IPS-15b (cell line): ENCODE results near the gene TNFRSF21.

Experiments used
- H3K27me3 ChIP-seq: one replicate; pipeline ENCODE4 v1.6.1; 2013; ENCODE audit warnings: low read length; ENCODE audit not compliant: control insufficient read depth, insufficient read depth
- H3K36me3 ChIP-seq: one replicate; pipeline ENCODE4 v1.6.1; 2013; ENCODE audit warnings: low read length; ENCODE audit not compliant: control insufficient read depth, insufficient read depth
- H3K4me1 ChIP-seq: one replicate; pipeline ENCODE4 v1.6.1; 2013; ENCODE audit warnings: mild to moderate bottlenecking, low read length; ENCODE audit not compliant: control insufficient read depth, insufficient read depth
- H3K4me3 ChIP-seq: one replicate; pipeline ENCODE4 v1.5.1; 2013; ENCODE audit warnings: low read depth, low read length
- H3K9ac ChIP-seq: one replicate; pipeline ENCODE4 v1.6.1; 2013; ENCODE audit warnings: low read depth, mild to moderate bottlenecking, low read length
- H3K9me3 ChIP-seq: one replicate; pipeline ENCODE4 v1.6.1; 2013; ENCODE audit warnings: mild to moderate bottlenecking, low read length; ENCODE audit not compliant: control insufficient read depth, insufficient read depth

Gene TNFRSF21

GRCh38 chr6:47302043-47302442 lies 7.7 kb downstream of the TNFRSF21 start:
- H3K4me3 ChIP-seq: no peak overlapping the region
- H3K27me3 ChIP-seq: no peaks in the 10 kb centered on the region
- H3K4me1 ChIP-seq: peaks cover 9% of the 10 kb centered on the region
- no peaks in the 10 kb centered on the region for H3K9me3 ChIP-seq
- no peaks in the 10 kb centered on the region for H3K36me3 ChIP-seq
- no peak overlapping the region for H3K9ac ChIP-seq

GRCh38 chr6:47301441-47301840 lies 8.3 kb downstream of the TNFRSF21 start:
- peaks cover 14% of the 10 kb centered on the region for H3K4me1 ChIP-seq
- H3K36me3 ChIP-seq: no peaks in the 10 kb centered on the region
- no peak overlapping the region for H3K4me3 ChIP-seq
- no peak overlapping the region for H3K9ac ChIP-seq
- no peaks in the 10 kb centered on the region for H3K27me3 ChIP-seq
- no peaks in the 10 kb centered on the region for H3K9me3 ChIP-seq

GRCh38 chr6:47300417-47300816 lies 9.3 kb downstream of the TNFRSF21 start:
- Histone ChIP-seq H3K27me3 (no peaks in the 10 kb centered on the region), H3K4me1 (peaks cover 8% of the 10 kb centered on the region), H3K9ac (no peak overlapping the region), H3K9me3 (no peaks in the 10 kb centered on the region), H3K4me3 (no peak overlapping the region), H3K36me3 (no peaks in the 10 kb centered on the region)

GRCh38 chr6:47299965-47300364 lies 9.7 kb downstream of the TNFRSF21 start:
- H3K4me3 ChIP-seq: no peak overlapping the region
- H3K36me3 ChIP-seq: no peaks in the 10 kb centered on the region
- peaks cover 8% of the 10 kb centered on the region for H3K4me1 ChIP-seq
- H3K9ac ChIP-seq: no peak overlapping the region
- no peaks in the 10 kb centered on the region for H3K27me3 ChIP-seq
- H3K9me3 ChIP-seq: no peaks in the 10 kb centered on the region

- Histone ChIP-seq H3K9ac (no peak overlapping the region), H3K4me3 (no peak overlapping the region), H3K36me3 (no peaks in the 10 kb centered on the region), H3K4me1 (peaks cover 8% of the 10 kb centered on the region), H3K9me3 (no peaks in the 10 kb centered on the region), H3K27me3 (no peaks in the 10 kb centered on the region)
These were observed 11.2 kb downstream of the TNFRSF21 start for GRCh38 chr6:47298475-47298874.

- no peak overlapping the region for H3K9ac ChIP-seq
- peaks cover 8% of the 10 kb centered on the region for H3K4me1 ChIP-seq
- H3K4me3 ChIP-seq: no peak overlapping the region
- H3K36me3 ChIP-seq: peaks cover 2% of the 10 kb centered on the region
- no peaks in the 10 kb centered on the region for H3K9me3 ChIP-seq
- H3K27me3 ChIP-seq: no peaks in the 10 kb centered on the region
These were observed 14.7 kb downstream of the TNFRSF21 start for GRCh38 chr6:47294990-47295389.

- Histone ChIP-seq H3K36me3 (peaks cover 2% of the 10 kb centered on the region), H3K4me1 (peaks cover 17% of the 10 kb centered on the region), H3K27me3 (no peaks in the 10 kb centered on the region)
These were observed 16.8 kb downstream of the TNFRSF21 start for GRCh38 chr6:47292944-47293343.

GRCh38 chr6:47292027-47292426 lies 17.7 kb downstream of the TNFRSF21 start:
- no peaks in the 10 kb centered on the region for H3K9me3 ChIP-seq
- H3K4me1 ChIP-seq: peaks cover 15% of the 10 kb centered on the region

More at GRCh38 chr6:47292944-47293343, 16.8 kb downstream of the TNFRSF21 start:
- H3K9ac ChIP-seq: no peak overlapping the region
- H3K9me3 ChIP-seq: no peaks in the 10 kb centered on the region
- H3K4me3 ChIP-seq: no peak overlapping the region

GRCh38 chr6:47290124-47290834 lies 19.4 kb downstream of the TNFRSF21 start:
- Histone ChIP-seq H3K9ac (no peak overlapping the region), H3K4me1 (peaks cover 9% of the 10 kb centered on the region), H3K27me3 (no peaks in the 10 kb centered on the region), H3K9me3 (no peaks in the 10 kb centered on the region), H3K4me3 (no peak overlapping the region), H3K36me3 (peaks cover 10% of the 10 kb centered on the region)

More at GRCh38 chr6:47292027-47292426, 17.7 kb downstream of the TNFRSF21 start:
- H3K27me3 ChIP-seq: no peaks in the 10 kb centered on the region
- H3K4me3 ChIP-seq: no peak overlapping the region
- peaks cover 2% of the 10 kb centered on the region for H3K36me3 ChIP-seq
- H3K9ac ChIP-seq: no peak overlapping the region

GRCh38 chr6:47288267-47289090 lies 21.2 kb downstream of the TNFRSF21 start:
- peaks cover 15% of the 10 kb centered on the region for H3K36me3 ChIP-seq
- no peak overlapping the region for H3K9ac ChIP-seq
- peaks cover 9% of the 10 kb centered on the region for H3K4me1 ChIP-seq
- H3K27me3 ChIP-seq: no peaks in the 10 kb centered on the region
- no peaks in the 10 kb centered on the region for H3K9me3 ChIP-seq
- H3K4me3 ChIP-seq: no peak overlapping the region

GRCh38 chr6:47286301-47286700 lies 23.4 kb downstream of the TNFRSF21 start:
- no peaks in the 10 kb centered on the region for H3K27me3 ChIP-seq
- no peak overlapping the region for H3K9ac ChIP-seq
- H3K36me3 ChIP-seq: peaks cover 15% of the 10 kb centered on the region
- H3K9me3 ChIP-seq: no peaks in the 10 kb centered on the region
- H3K4me3 ChIP-seq: no peak overlapping the region
- peaks cover 9% of the 10 kb centered on the region for H3K4me1 ChIP-seq

GRCh38 chr6:47283993-47284392 lies 25.7 kb downstream of the TNFRSF21 start:
- H3K4me1 ChIP-seq: peaks cover 5% of the 10 kb centered on the region
- H3K4me3 ChIP-seq: no peak overlapping the region
- H3K9me3 ChIP-seq: no peaks in the 10 kb centered on the region
- H3K27me3 ChIP-seq: no peaks in the 10 kb centered on the region
- H3K36me3 ChIP-seq: peaks cover 13% of the 10 kb centered on the region
- no peak overlapping the region for H3K9ac ChIP-seq
